Measurements from ENCODE around the gene HABP2.

DNA sequence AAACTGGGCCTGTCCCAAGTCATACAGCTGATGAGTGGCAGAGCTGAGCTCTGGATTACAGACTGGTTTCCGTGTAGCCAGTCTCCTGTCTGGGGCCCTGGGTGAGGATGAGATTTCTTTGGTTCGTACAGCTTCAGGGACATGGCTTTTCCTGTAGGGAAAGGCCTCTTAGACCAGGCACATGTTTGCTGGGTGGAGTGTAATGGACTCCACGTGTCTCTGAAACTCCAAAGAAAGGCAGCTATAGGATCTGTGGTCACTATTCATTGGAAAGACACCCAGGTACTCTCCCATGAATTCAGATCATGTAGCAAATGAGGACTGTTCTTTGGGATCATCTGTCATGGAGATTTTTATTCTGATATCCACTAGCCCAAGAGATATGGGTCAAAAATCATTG, 2.4 kb downstream of the HABP2 start:
- TF ChIP-seq, protein P1, sequence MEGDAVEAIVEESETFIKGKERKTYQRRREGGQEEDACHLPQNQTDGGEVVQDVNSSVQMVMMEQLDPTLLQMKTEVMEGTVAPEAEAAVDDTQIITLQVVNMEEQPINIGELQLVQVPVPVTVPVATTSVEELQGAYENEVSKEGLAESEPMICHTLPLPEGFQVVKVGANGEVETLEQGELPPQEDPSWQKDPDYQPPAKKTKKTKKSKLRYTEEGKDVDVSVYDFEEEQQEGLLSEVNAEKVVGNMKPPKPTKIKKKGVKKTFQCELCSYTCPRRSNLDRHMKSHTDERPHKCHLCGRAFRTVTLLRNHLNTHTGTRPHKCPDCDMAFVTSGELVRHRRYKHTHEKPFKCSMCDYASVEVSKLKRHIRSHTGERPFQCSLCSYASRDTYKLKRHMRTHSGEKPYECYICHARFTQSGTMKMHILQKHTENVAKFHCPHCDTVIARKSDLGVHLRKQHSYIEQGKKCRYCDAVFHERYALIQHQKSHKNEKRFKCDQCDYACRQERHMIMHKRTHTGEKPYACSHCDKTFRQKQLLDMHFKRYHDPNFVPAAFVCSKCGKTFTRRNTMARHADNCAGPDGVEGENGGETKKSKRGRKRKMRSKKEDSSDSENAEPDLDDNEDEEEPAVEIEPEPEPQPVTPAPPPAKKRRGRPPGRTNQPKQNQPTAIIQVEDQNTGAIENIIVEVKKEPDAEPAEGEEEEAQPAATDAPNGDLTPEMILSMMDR (IDR thresholded peaks at IDR 0.05), result no peak
- TF ChIP-seq POLR2A (IDR thresholded peaks at IDR 0.05), result no peak

Measured in uterus (tissue), 2 donors.